SK-N-SH treated with all-trans-retinoic acid at 6 μM for 48 hours (cell line): ENCODE results near the gene CWF19L2.

Source experiments
- ATAC-seq: fragments of 200-7000 bp; cut with Tn5 transposase; 3 replicates; pipeline ENCODE4 v1.9.1; 2020; ENCODE audit warnings: mild to moderate bottlenecking, moderate library complexity
- ARNTL ChIP-seq: fragments of 450-650 bp; formaldehyde crosslinking; IDR thresholded peaks from 2 replicates; pipeline ENCODE4 v1.5.0; 2020; ENCODE audit warnings: low read depth, mild to moderate bottlenecking, moderate library complexity, borderline replicate concordance
- BACH2 ChIP-seq: fragments of 250-450 bp; sonication (Bioruptor Pico); IDR thresholded peaks from 2 replicates; pipeline ENCODE4 v1.9.0; 2021; ENCODE audit warnings: mild to moderate bottlenecking, borderline replicate concordance
- CSRNP3 ChIP-seq: fragments of 250-450 bp; sonication (Bioruptor Pico); IDR thresholded peaks from 2 replicates; pipeline ENCODE4 v1.5.1; 2021; ENCODE audit warnings: mild to moderate bottlenecking, moderate library complexity
- ESRRG ChIP-seq: fragments of 250-450 bp; sonication (Bioruptor Pico); IDR thresholded peaks from 2 replicates; pipeline ENCODE4 v1.6.1; 2021; ENCODE audit warnings: mild to moderate bottlenecking
- GLIS3 ChIP-seq: fragments of 250-450 bp; sonication (Bioruptor Pico); IDR thresholded peaks from 2 replicates; pipeline ENCODE4 v1.5.0; 2020; ENCODE audit warnings: mild to moderate bottlenecking, moderate library complexity
- ISL1 ChIP-seq: fragments of 250-450 bp; sonication (Bioruptor Pico); IDR thresholded peaks from 2 replicates; pipeline ENCODE4 v2.1.2; 2022; ENCODE audit warnings: mild to moderate bottlenecking, moderate library complexity
- OSR1 ChIP-seq: fragments of 250-450 bp; sonication (Bioruptor Pico); IDR thresholded peaks from 2 replicates; pipeline ENCODE4 v1.8.0; 2022; ENCODE audit warnings: moderate library complexity, mild to moderate bottlenecking, inconsistent platforms
- PATZ1 ChIP-seq: fragments of 250-450 bp; sonication (Bioruptor Pico); IDR thresholded peaks from 2 replicates; pipeline ENCODE4 v1.8.0; 2020; ENCODE audit warnings: mild to moderate bottlenecking, moderate library complexity, borderline replicate concordance
- POU6F1 ChIP-seq: fragments of 250-450 bp; sonication (Bioruptor Pico); IDR thresholded peaks from 2 replicates; pipeline ENCODE4 v1.8.0; 2021; ENCODE audit warnings: low read depth, mild to moderate bottlenecking, moderate library complexity, borderline replicate concordance
- PPARA ChIP-seq: fragments of 250-450 bp; sonication (Bioruptor Pico); IDR thresholded peaks from 2 replicates; pipeline ENCODE4 v1.5.0; 2020; ENCODE audit warnings: mild to moderate bottlenecking, borderline replicate concordance
- SNAI2 ChIP-seq: fragments of 250-450 bp; sonication (Bioruptor Pico); IDR thresholded peaks from 2 replicates; pipeline ENCODE4 v1.5.0; 2020; ENCODE audit warnings: mild to moderate bottlenecking, moderate library complexity
- TCF4 ChIP-seq: fragments of 250-450 bp; sonication (Bioruptor Pico); IDR thresholded peaks from 2 replicates; pipeline ENCODE4 v1.8.0; 2021; ENCODE audit warnings: mild to moderate bottlenecking, moderate library complexity, borderline replicate concordance
- TOX ChIP-seq: fragments of 250-450 bp; sonication (Bioruptor Pico); IDR thresholded peaks from 2 replicates; pipeline ENCODE4 v1.8.0; 2021; ENCODE audit warnings: mild to moderate bottlenecking, moderate library complexity, borderline replicate concordance
- TSHZ2 ChIP-seq: fragments of 250-450 bp; sonication (Bioruptor Pico); IDR thresholded peaks from 2 replicates; pipeline ENCODE4 v1.5.0; 2020; ENCODE audit warnings: mild to moderate bottlenecking, moderate library complexity
- ZC3H10 ChIP-seq: fragments of 250-450 bp; sonication (Bioruptor Pico); IDR thresholded peaks from 2 replicates; pipeline ENCODE4 v1.5.1; 2021; ENCODE audit warnings: mild to moderate bottlenecking, moderate library complexity
- ZFP3 ChIP-seq: fragments of 250-450 bp; sonication (Bioruptor Pico); IDR thresholded peaks from 2 replicates; pipeline ENCODE4 v1.5.0; 2020; ENCODE audit warnings: mild to moderate bottlenecking, moderate library complexity
- ZFP30 ChIP-seq: fragments of 450-650 bp; formaldehyde crosslinking; IDR thresholded peaks from 2 replicates; pipeline ENCODE4 v1.5.0; 2022; ENCODE audit warnings: mild to moderate bottlenecking, moderate library complexity
- ZNF565 ChIP-seq: fragments of 450-650 bp; formaldehyde crosslinking; conservative IDR thresholded peaks from 2 replicates; pipeline ENCODE4 v1.5.0; 2020; ENCODE audit warnings: low read depth, mild to moderate bottlenecking, moderate library complexity
- ZNF70 ChIP-seq: fragments of 450-650 bp; formaldehyde crosslinking; IDR thresholded peaks from 2 replicates; pipeline ENCODE4 v1.5.0; 2020; ENCODE audit warnings: mild to moderate bottlenecking, moderate library complexity
- ZNF8 ChIP-seq: fragments of 450-650 bp; formaldehyde crosslinking; IDR thresholded peaks from 2 replicates; pipeline ENCODE4 v1.5.0; 2020; ENCODE audit warnings: mild to moderate bottlenecking, moderate library complexity

CWF19L2 gene

GRCh38 chr11:107331728-107332127 is 125.9 kb downstream of the CWF19L2 start (continued):
- TF ChIP-seq CSRNP3 (no peak), TOX (CRISPR knock-in tag) (no peak), PATZ1 (CRISPR knock-in tag) (no peak), OSR1 (CRISPR knock-in tag) (no peak), ESRRG (no peak), BACH2 (CRISPR knock-in tag) (no peak), ISL1 (CRISPR knock-in tag) (no peak)

- TF ChIP-seq ZFP30 (CRISPR knock-in tag), result no peak
- no peak for TF ChIP-seq ZFP3 (CRISPR knock-in tag)
- no peak for TF ChIP-seq BACH2 (CRISPR knock-in tag)
- ATAC-seq, result no peak
Measured at GRCh38 chr11:107329164-107329563, 128.5 kb downstream of the CWF19L2 start.

GRCh38 chr11:107316426-107316825 is 141.2 kb downstream of the CWF19L2 start:
- ATAC-seq, result no peak
- TF ChIP-seq PATZ1 (CRISPR knock-in tag) (no peak), ISL1 (CRISPR knock-in tag) (no peak), TCF4 (CRISPR knock-in tag) (no peak), TSHZ2 (CRISPR knock-in tag) (no peak), GLIS3 (CRISPR knock-in tag) (no peak), ARNTL (CRISPR knock-in tag) (no peak), POU6F1 (CRISPR knock-in tag) (no peak), ESRRG (no peak), ZFP3 (CRISPR knock-in tag) (no peak), ZNF565 (no peak), ZNF70 (CRISPR knock-in tag) (no peak)
- TF ChIP-seq, all 23 proteins: peak for 0

GRCh38 chr11:107307991-107308390 is 149.6 kb downstream of the CWF19L2 start:
- ATAC-seq, result no peak
- TF ChIP-seq ZFP3 (CRISPR knock-in tag), result no peak
- TF ChIP-seq SNAI2 (CRISPR knock-in tag), result no peak
- no peak for TF ChIP-seq CSRNP3
- TF ChIP-seq ESRRG, result no peak
- no peak for TF ChIP-seq PPARA
- TF ChIP-seq POU6F1 (CRISPR knock-in tag), result no peak
- no peak for TF ChIP-seq ISL1 (CRISPR knock-in tag)
- no peak for TF ChIP-seq ZNF70 (CRISPR knock-in tag)
- no peak for TF ChIP-seq ZNF8
- TF ChIP-seq TCF4 (CRISPR knock-in tag), result no peak
- no peak for TF ChIP-seq ZNF565
- no peak for TF ChIP-seq PATZ1 (CRISPR knock-in tag)
- no peak for TF ChIP-seq TOX (CRISPR knock-in tag)
- TF ChIP-seq ZC3H10, result no peak
- no peak for TF ChIP-seq GLIS3 (CRISPR knock-in tag)
